SK-N-SH (cell line): ENCODE data around the gene SPAAR.

Experiments
- EZH2phosphoT487 ChIP-seq: fragments of 200-600 bp; sonication (generic); IDR thresholded peaks from 2 replicates; pipeline ENCODE4 v1.6.1; 2017; ENCODE audit warnings: low read depth, mixed run types, mild to moderate bottlenecking, antibody characterized with exemption, moderate library complexity, borderline replicate concordance
- FOSL2 ChIP-seq: IDR thresholded peaks from 2 replicates; pipeline ENCODE4 v1.4.0; 2012; ENCODE audit warnings: low read depth, mild to moderate bottlenecking, moderate library complexity, borderline replicate concordance
- POLR2AphosphoS5 ChIP-seq: IDR thresholded peaks from 2 replicates; pipeline ENCODE4 v1.6.1; 2012; ENCODE audit warnings: low read depth, low read length
- SIN3A ChIP-seq: IDR thresholded peaks from 2 replicates; pipeline ENCODE4 v1.6.1; 2012; ENCODE audit warnings: low read depth, mild to moderate bottlenecking, low read length, moderate library complexity, borderline replicate concordance
- SMC3 ChIP-seq: IDR thresholded peaks from 2 replicates; pipeline ENCODE4 v1.6.1; 2012; ENCODE audit warnings: low read depth, low read length, improper control_type of control experiment
- TAF1 ChIP-seq: IDR thresholded peaks from 2 replicates; pipeline ENCODE4 v1.6.1; 2012; ENCODE audit warnings: low read depth, mild to moderate bottlenecking, low read length, moderate library complexity, borderline replicate concordance
- TF ChIP-seq, protein P1 (sequence below): fragments of 200-600 bp; sonication (generic); IDR thresholded peaks from 2 replicates; pipeline ENCODE4 v1.6.1; 2017; ENCODE audit warnings: antibody characterized with exemption, mild to moderate bottlenecking, moderate library complexity

DNA sequence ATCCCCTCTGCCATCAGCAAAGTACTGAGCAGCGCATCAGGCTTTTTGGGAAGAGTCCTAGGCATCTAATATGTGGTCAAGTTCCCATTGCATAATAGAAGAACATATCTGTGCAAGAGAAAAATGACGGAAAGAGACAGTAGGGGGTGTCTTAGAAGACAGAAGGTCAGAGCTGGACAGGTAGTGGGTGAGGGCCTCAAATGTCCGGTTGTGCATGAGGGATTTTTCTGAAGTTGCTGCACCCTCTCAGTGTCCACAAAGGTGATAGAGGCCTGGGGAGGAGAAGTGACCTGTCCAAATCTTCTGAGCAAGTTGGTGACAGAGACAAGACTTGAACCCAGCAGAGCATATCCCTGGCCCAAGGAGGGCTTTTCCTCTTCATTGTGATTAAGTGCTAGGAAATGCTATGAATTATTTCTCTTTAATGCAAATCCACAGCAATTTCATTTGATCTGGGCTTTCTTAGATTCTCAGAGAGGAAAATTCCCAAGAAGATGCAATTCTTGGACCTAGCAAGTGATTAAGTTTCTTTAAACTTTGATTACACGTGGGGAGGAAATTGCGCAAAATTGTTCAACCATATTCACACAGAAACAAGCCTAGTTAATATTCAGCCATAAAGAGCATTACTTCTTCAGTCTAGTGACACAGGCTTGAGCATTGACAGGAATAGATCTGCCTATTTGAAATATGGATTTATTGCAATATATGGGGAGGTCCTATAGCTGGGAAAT lies 49.0 kb downstream of the SPAAR start, which contains the start of gene OR2S2:
- TF ChIP-seq, protein P1, sequence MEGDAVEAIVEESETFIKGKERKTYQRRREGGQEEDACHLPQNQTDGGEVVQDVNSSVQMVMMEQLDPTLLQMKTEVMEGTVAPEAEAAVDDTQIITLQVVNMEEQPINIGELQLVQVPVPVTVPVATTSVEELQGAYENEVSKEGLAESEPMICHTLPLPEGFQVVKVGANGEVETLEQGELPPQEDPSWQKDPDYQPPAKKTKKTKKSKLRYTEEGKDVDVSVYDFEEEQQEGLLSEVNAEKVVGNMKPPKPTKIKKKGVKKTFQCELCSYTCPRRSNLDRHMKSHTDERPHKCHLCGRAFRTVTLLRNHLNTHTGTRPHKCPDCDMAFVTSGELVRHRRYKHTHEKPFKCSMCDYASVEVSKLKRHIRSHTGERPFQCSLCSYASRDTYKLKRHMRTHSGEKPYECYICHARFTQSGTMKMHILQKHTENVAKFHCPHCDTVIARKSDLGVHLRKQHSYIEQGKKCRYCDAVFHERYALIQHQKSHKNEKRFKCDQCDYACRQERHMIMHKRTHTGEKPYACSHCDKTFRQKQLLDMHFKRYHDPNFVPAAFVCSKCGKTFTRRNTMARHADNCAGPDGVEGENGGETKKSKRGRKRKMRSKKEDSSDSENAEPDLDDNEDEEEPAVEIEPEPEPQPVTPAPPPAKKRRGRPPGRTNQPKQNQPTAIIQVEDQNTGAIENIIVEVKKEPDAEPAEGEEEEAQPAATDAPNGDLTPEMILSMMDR, result no peak
- TF ChIP-seq POLR2AphosphoS5, result no peak
- no peak for TF ChIP-seq FOSL2
- TF ChIP-seq SMC3, result no peak
- no peak for TF ChIP-seq SIN3A
- TF ChIP-seq TAF1, result no peak
- no peak for TF ChIP-seq EZH2phosphoT487
